Activated naive CD4-positive, alpha-beta T cell treated with anti-CD3 and anti-CD28 coated beads, Interleukin-2, amount 50 U/mL, for 24 hours (primary cell): ENCODE data around the gene PXDN.
"Not testable (repeated sequence)": the region's sequence is repeated elsewhere in the genome, so short reads cannot be mapped to it uniquely, and the experiment has no call there.

Experiments used
- H3K27ac Mint-ChIP-seq: one replicate; pipeline ENCODE4 v1.8.0; 2021; ENCODE audit warnings: mild to moderate bottlenecking, mixed read lengths
- H3K27me3 Mint-ChIP-seq: one replicate; pipeline ENCODE4 v1.8.0; 2021; ENCODE audit warnings: mixed read lengths
- H3K36me3 Mint-ChIP-seq: one replicate; pipeline ENCODE4 v1.8.0; 2021; ENCODE audit warnings: mixed read lengths
- H3K4me1 Mint-ChIP-seq: one replicate; pipeline ENCODE4 v1.8.0; 2021; ENCODE audit warnings: mixed read lengths
- H3K4me3 Mint-ChIP-seq: one replicate; pipeline ENCODE4 v1.8.0; 2021; ENCODE audit warnings: mild to moderate bottlenecking, mixed read lengths
- H3K9me3 Mint-ChIP-seq: one replicate; pipeline ENCODE4 v1.8.0; 2021; ENCODE audit warnings: mixed read lengths

Gene PXDN

DNA sequence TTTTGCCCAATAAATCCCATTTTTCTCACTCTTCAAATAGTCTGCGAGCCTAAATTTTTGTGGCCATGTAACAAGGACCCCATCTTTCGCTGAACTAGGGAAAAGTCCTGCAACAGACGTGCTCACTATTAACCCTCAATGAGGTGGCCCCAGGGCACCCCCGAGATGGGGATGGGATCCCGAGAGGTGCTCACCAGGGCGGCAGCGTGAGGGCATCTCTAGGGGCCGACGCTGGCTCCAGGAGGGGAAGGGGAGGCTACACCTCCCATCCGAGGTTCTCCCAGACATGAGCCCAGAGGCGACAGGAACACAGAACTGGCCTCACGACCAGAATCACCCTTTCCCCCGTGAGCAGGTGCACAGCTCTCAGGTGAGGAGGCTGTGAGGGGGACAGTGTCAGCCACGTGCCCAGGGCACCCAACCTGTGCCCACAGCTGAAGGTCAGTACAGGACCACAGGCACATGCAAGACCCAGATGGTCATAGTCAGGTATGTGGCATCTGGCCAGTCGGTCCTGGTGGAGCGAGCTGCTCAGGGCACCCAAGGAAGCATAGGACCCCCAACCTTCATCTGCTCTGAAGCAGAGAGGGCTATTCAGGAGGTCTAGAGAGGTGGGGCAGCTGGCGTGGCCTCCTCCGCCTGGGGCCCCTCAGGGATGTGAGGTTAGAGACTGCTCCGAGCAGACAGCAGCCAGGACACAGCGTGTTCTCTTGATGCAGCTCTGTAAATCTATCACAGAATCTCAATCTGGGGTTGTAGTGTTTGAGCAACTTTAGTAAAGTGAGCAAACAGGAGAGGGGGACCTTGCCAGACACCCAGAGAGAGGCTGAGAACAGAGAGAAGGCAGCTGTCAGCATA, 62.8 kb downstream of the PXDN start:
- H3K9me3 Mint-ChIP-seq: no peaks in the 10 kb centered on the region
- no peaks in the 10 kb centered on the region for H3K4me1 Mint-ChIP-seq
- no peak overlapping the region for H3K27ac Mint-ChIP-seq
- no peaks in the 10 kb centered on the region for H3K36me3 Mint-ChIP-seq
- no peaks in the 10 kb centered on the region for H3K27me3 Mint-ChIP-seq
- no peak overlapping the region for H3K4me3 Mint-ChIP-seq

DNA sequence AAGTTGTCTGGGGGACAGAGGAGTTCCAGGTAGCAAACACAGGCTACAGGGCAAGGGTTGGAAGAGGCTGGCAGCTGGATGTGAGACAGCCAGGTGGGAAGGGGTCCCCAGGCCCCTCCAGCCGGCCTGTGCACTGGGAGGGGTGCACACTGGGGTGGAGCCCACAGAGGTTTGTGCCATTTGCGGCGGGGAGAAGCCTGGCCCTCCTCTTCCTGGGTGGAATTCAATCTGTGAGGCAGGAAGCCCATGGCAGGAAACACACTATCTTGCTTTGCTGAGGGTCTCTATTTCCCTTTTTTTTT, 63.3 kb downstream of the PXDN start:
- Mint-ChIP-seq H3K36me3 (no peaks in the 10 kb centered on the region), H3K27me3 (no peaks in the 10 kb centered on the region), H3K9me3 (no peaks in the 10 kb centered on the region), H3K4me3 (no peak overlapping the region), H3K27ac (no peak overlapping the region), H3K4me1 (no peaks in the 10 kb centered on the region)

DNA sequence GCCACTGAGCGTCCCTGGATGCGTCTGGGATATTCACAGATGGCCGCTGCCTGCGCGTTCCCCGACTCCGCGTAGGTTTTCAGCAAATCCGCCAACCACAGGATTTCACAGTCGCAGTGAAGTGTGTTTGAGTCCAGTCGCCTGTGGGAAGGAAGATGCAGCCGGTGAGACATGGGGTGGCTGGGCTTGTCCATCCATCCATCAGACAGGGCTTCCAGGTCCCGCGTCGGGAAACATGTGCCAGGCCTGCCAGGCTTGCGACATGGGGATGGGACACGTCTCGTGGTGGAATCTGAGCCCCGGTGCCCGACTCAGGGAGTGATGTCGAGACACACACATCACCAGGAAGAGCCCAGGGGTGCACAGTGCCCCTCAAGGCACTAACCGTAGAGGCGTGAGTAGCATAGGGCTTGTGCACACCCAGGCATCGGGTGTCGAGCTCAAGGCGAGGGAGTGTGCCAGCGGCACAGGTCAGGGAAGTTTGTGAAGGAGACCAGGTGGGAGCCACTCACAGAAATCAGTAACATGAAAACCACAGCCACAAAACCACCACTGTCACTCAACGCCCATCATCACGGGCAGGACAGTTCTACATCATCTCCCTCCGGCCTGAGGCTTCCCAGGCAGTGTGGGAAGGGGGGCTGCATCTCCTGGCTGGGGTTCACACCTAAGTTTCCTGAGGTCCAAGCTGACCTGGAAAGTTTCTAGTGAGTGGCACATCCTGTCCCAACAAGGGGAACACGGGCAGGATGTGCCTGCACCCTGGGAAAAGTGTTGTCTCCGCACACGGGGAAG, 63.9 kb downstream of the PXDN start:
- Mint-ChIP-seq H3K4me3 (no peak overlapping the region), H3K27ac (no peak overlapping the region), H3K27me3 (no peaks in the 10 kb centered on the region), H3K36me3 (no peaks in the 10 kb centered on the region), H3K4me1 (no peaks in the 10 kb centered on the region), H3K9me3 (no peaks in the 10 kb centered on the region)

DNA sequence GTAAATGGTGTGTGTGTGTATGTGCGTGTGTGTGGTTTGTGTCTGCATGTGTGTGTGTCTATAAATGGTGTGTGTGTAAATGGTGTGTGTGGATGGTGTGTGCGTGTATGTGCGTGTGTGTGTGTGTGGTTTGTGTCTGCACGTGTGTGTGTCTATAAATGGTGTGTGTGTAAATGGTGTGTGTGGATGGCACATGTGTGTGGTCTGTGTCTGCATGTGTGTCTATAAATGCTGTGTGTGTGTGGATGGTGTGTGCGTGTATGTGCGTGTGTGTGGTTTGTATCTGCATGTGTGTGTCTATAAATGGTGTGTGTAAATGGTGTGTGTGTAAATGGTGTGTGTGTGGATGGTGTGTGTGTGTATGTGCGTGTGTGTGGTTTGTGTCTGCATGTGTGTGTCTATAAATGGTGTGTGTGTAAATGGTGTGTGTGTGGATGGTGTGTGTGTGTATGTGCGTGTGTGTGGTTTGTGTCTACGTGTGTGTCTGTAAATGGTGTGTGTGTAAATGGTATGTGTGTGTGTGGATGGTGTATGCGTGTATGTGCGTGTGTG, 64.8 kb downstream of the PXDN start:
- not testable (repeated sequence) for H3K4me3 Mint-ChIP-seq, H3K36me3 Mint-ChIP-seq, H3K9me3 Mint-ChIP-seq, H3K27ac Mint-ChIP-seq, H3K27me3 Mint-ChIP-seq, H3K4me1 Mint-ChIP-seq

DNA sequence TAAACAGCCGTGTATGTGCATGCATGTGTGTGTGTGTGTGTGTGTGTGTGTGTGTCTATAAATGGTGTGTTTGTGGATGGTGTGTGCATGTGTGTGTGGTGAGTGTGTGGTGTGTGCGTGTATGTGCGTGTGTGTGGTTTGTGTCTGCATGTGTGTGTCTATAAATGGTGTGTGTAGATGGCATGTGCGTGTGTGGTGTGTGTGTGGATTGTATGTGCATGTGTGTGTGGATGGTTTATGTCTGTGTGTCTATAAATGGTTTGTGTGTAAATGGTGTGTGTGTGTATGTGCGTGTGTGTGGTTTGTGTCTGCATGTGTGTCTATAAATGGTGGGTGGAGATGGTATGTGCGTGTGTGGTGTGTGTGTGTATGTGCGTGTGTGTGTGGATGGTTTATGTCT, 65.2 kb downstream of the PXDN start:
- H3K36me3 Mint-ChIP-seq, H3K4me3 Mint-ChIP-seq, H3K9me3 Mint-ChIP-seq, H3K4me1 Mint-ChIP-seq, H3K27ac Mint-ChIP-seq, H3K27me3 Mint-ChIP-seq: not testable (repeated sequence)

DNA sequence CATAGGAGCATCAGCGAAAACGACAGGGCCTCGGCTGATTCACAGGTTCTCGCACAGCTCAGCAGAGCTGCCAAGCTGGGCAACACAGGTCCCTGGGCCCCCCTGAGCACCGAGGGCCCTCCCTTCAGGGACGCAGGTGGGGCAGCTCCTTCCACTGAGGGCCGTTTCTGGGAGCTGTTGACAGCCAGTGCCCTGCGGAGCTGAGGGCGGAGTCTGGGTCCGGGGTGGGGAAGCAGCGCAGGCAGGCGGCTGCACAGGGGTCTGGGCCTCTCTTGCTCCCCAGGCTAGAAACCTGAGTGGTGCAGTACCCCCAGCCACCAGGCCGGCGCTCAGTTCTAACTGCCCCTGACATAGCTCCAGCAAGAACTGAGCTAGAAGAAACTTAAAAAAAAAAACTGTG, 65.7 kb downstream of the PXDN start:
- Mint-ChIP-seq H3K36me3 (no peaks in the 10 kb centered on the region), H3K9me3 (no peaks in the 10 kb centered on the region)

DNA sequence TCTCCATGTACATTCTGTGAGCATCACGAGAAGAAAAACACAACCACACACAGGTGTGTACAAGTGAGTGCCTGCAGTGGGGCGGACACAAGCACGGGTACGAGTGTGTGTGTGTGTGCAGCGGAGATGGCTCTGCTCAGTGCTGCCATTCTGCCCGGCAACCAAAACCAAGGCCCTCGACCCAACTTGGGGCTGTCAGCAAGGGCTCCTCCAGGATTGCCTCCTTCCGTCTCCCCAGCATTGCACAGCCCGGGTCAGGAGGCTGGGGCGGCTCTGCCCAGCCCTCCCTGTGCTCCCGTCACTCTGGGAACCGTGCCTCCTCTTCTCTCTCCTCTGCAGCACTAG, 66.5 kb downstream of the PXDN start:
- H3K4me1 Mint-ChIP-seq: no peaks in the 10 kb centered on the region
- H3K4me3 Mint-ChIP-seq: no peak overlapping the region
- H3K27me3 Mint-ChIP-seq: peaks cover 1% of the 10 kb centered on the region
- no peaks in the 10 kb centered on the region for H3K9me3 Mint-ChIP-seq
- no peaks in the 10 kb centered on the region for H3K36me3 Mint-ChIP-seq
- no peak overlapping the region for H3K27ac Mint-ChIP-seq

More for the DNA sequence above, 65.7 kb downstream of the PXDN start:
- peaks cover 1% of the 10 kb centered on the region for H3K27me3 Mint-ChIP-seq
- no peaks in the 10 kb centered on the region for H3K4me1 Mint-ChIP-seq
- no peak overlapping the region for H3K27ac Mint-ChIP-seq
- H3K4me3 Mint-ChIP-seq: no peak overlapping the region

DNA sequence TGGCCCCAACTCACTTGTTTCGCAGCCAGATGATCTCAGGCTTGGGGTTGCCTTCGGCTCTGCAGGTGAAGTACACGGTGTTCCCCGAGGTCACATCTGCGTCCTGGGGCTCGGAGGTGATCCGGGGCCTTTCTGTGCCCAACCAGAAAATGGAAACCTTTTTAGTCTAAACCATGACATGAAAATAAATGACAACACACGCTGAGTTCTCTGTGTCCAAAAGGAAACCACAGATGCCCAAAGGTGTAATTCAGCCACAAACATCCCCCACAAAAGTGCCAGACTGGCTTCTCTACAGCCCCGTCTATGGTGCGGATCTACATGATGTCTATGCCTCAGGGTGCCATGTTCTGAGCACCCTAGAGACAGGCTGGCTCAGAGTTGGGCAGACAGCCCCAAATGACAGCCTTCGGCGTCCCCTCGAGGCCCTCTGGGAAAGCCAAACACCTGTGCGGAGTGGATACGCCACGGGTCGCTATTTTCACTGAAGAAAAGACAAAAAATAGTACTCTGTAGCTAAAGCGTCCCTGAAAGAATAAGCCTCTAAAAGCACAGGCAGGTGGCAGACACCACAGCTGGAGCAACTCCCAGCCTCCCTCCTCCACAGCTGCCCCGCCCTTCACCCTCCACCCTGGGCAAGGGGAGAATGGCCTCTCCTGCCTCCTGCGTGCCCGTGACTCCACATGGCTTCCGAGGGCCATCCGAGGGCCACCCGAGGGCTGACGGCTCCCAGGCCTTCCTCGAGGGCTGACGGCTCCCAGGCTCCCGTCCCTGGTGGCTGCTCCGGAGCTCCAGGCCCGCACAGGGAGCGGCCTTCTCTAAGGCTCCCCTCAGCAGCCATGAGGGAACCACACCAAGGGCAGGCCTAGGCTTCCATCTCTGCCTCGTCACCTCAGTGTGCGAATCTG, 67.1 kb downstream of the PXDN start:
- no peak overlapping the region for H3K27ac Mint-ChIP-seq
- H3K4me3 Mint-ChIP-seq: no peak overlapping the region
- no peaks in the 10 kb centered on the region for H3K4me1 Mint-ChIP-seq
- no peaks in the 10 kb centered on the region for H3K9me3 Mint-ChIP-seq
- H3K27me3 Mint-ChIP-seq: peaks cover 1% of the 10 kb centered on the region
- H3K36me3 Mint-ChIP-seq: no peaks in the 10 kb centered on the region

DNA sequence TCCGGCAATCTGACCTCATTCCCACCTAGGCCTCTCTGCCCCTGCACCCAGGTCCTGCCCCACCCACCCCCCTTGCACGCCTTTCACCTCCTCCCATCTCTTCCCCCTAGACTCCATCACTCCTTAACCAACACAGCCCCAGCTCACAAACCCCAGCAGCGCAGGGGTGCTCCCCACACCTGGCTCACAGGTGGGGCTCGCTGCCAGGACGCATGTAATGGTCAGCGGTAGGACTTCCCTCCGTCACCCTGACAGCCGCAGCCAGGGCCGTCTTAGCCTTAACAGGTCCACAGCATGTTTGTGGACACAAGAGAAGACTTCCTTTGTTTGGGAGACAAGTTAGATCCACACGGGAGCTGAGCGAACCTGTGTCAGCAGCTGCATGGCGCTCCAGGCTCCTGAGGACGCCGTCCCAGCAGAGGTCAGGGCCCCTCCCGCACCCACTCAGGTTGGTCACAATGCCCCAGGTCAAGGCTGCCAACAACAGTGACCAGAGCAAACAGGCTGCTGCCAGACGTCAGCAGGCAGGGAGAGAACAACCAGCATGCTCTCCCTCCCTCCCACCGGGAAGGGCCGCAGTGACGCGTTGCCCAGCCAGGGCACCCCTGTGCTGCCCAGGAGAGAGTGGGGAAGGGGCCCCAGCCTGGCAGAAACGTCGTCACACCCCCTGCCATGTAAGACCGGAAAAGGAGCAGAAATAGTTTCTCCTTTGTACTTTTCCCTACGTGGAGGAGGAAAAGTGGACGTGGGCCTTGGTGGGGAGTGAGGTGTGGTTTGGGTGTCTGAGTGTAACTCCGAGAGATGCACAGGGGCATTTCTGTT, 68.0 kb downstream of the PXDN start:
- no peaks in the 10 kb centered on the region for H3K36me3 Mint-ChIP-seq

DNA sequence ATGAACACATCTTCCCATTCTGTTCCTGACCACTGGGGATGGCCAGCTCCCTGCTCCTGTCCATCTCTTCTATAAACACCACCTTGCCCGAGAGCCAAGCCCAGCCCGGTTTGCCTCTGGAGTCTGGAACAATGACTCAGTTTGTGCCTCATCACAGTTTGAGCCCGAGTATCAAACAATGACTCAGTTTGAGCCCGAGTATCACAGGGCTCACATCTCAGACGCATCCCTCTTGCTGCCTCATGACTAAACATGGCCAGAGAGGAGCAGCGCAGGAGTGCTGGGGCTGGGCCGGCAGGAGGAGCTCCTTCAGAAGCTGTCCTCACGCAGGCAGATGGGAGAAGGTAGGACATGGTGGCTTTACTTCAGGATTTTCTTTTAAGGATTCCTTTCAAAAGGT, 68.7 kb downstream of the PXDN start:
- no peaks in the 10 kb centered on the region for H3K4me1 Mint-ChIP-seq
- no peak overlapping the region for H3K4me3 Mint-ChIP-seq
- no peaks in the 10 kb centered on the region for H3K9me3 Mint-ChIP-seq
- H3K36me3 Mint-ChIP-seq: no peaks in the 10 kb centered on the region
- no peak overlapping the region for H3K27ac Mint-ChIP-seq
- peaks cover 1% of the 10 kb centered on the region for H3K27me3 Mint-ChIP-seq

More for the DNA sequence above, 68.0 kb downstream of the PXDN start:
- Mint-ChIP-seq H3K27me3 (peaks cover 1% of the 10 kb centered on the region), H3K4me3 (no peak overlapping the region), H3K4me1 (no peaks in the 10 kb centered on the region), H3K27ac (no peak overlapping the region), H3K9me3 (no peaks in the 10 kb centered on the region)

DNA sequence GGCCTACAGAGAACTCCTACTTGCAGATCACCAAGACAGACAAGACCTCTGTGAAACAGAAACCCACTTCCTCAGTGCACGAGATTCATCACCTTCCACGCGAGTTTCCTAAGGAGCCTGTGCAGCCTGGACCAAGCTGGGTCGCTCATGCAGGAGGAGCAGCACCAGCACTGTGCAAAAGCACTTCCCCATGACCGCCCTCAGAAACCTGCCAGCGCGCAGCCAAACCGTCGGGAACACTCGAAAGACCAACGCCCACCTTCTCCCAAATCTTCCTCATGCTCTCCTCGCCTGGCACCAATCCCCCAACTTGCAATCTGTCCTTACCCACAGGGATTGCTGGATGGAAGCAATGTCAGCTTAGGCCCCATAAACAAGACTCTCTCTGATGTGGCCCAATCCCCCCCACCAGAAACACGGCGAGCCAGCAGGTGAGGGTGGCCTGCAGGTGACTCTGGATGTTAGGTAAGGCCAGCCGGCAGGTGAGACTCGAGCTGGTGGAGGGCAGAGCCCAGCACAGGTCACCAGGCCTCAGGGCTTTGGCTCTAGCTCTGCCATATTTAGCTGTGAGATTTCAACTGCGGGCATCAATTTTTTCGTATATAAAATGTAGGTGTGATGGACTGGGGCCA, 69.4 kb downstream of the PXDN start:
- H3K27me3 Mint-ChIP-seq: peaks cover 1% of the 10 kb centered on the region
- H3K4me3 Mint-ChIP-seq: no peak overlapping the region
- H3K27ac Mint-ChIP-seq: no peak overlapping the region
- no peaks in the 10 kb centered on the region for H3K36me3 Mint-ChIP-seq
- H3K9me3 Mint-ChIP-seq: no peaks in the 10 kb centered on the region
- H3K4me1 Mint-ChIP-seq: no peaks in the 10 kb centered on the region

DNA sequence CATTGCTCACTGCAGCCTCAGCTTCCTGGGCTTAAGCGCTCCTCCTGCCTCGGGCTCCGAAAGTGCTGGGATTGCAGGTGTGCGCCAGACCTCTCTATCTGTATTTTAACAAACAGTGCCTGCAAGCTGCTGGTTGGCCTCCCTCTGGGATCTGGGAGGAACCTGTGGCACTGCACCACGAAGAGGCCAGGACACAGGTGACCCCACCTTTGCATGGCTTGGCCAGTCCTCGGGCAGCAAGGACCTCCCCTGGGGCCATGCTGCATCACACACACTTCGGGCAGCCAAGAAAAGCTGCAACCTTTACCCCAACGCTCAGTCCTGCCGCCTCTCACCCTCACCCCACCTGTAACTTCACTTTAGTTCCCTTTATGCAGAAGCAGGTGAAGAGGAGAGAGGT, 70.0 kb downstream of the PXDN start:
- H3K27me3 Mint-ChIP-seq: peaks cover 1% of the 10 kb centered on the region
- H3K27ac Mint-ChIP-seq: no peak overlapping the region
- H3K9me3 Mint-ChIP-seq: no peaks in the 10 kb centered on the region
- no peak overlapping the region for H3K4me3 Mint-ChIP-seq
- no peaks in the 10 kb centered on the region for H3K4me1 Mint-ChIP-seq
- H3K36me3 Mint-ChIP-seq: no peaks in the 10 kb centered on the region

DNA sequence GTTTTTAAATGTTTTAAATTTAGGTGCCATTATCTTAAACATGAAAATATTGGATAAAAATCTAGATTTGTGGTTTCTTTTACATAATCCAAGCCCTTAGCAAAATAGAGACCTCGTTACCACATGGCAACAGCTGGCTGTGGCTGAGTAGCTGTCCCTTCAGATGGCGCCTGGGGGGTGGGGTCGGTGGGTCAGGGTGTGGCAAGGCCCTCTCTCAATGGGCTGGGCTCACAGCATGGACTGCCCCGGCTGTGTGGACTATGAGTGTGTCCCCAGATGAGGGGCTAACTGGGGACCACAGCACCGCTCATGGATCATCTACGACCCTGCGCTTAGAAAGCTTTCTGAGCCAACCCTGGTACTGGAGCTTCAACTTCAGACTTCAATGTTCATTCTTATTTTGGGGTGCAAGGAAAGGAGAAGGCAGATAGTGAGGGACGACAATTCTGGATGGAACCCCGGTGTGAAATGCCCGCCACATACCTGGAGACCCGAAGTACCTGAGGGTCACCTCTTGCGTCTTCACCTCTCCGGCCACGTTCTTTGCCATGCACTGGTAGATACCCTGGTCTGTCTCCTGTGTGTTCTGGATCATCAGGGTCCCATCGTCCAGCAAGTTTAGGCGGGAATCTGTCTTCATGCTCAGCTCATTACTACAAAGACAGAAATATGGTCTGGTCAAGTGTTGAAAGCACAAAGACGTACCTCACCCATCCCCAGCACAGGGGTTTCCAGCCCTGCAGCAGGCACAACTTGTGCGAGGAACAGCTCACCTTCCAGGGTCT, 71.0 kb downstream of the PXDN start:
- H3K27ac Mint-ChIP-seq: no peak overlapping the region
- H3K36me3 Mint-ChIP-seq: no peaks in the 10 kb centered on the region
- peaks cover 1% of the 10 kb centered on the region for H3K27me3 Mint-ChIP-seq
- H3K4me1 Mint-ChIP-seq: no peaks in the 10 kb centered on the region
- no peaks in the 10 kb centered on the region for H3K9me3 Mint-ChIP-seq
- no peak overlapping the region for H3K4me3 Mint-ChIP-seq

DNA sequence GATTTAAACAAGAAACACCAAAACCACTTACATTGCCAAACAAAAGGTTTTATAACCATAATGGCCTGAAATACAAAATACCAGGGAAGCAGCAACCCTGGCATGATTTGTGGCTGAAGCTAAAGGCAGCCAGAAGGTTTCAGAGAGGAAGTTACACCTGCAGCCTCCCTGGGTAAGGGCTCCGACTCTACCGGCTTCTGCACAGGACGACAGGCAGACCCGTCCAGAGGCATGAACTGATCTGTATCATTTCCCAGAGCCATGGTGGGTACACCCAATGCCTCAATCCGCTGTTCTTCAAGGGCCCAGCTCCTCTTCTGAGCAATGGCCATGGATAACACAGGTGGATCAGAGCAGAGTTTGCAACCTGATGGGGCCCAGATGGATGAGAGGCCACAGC, 71.6 kb downstream of the PXDN start:
- H3K9me3 Mint-ChIP-seq: no peaks in the 10 kb centered on the region
- no peak overlapping the region for H3K27ac Mint-ChIP-seq
- no peak overlapping the region for H3K4me3 Mint-ChIP-seq
- peaks cover 1% of the 10 kb centered on the region for H3K27me3 Mint-ChIP-seq
- H3K4me1 Mint-ChIP-seq: no peaks in the 10 kb centered on the region
- no peaks in the 10 kb centered on the region for H3K36me3 Mint-ChIP-seq
